ENCODE measurements around the gene C10orf90. TPM values are rescaled to one million over a fixed set of nuclear protein-coding genes. Genes with fewer than 3 reads are reported as not detected.

C10orf90 gene
- total and polyA plus RNA-seq, 4 donors = 0.05 to 0.25 TPM; not detected in 2

GRCh38 chr10:126592901-126593300 is 77.6 kb downstream of the C10orf90 start:
- Histone ChIP-seq H3K27me3 (ENCODE audit: control insufficient read depth in 4 of 4, insufficient read depth in 4 of 4, low read length in 3 of 4) (no peaks in the 10 kb centered on the region), H3K9ac (ENCODE audit: low read depth in 1 of 2, low read length in 2 of 2) (no peak overlapping the region), H3K4me1 (ENCODE audit: control insufficient read depth in 4 of 4, insufficient read depth in 4 of 4, low read length in 3 of 4) (no peaks in the 10 kb centered on the region), H3K27ac (ENCODE audit: low read depth in 1 of 2, low read length in 2 of 2) (no peak overlapping the region), H3K9me3 (ENCODE audit: control insufficient read depth in 4 of 4, low read length in 3 of 4) (no peaks in the 10 kb centered on the region), H3K36me3 (ENCODE audit: control insufficient read depth in 4 of 4, insufficient read depth in 3 of 4, low read depth in 1 of 4, low read length in 3 of 4) (no peaks in the 10 kb centered on the region), H3K4me3 (ENCODE audit: low read depth in 1 of 3, low read length in 3 of 3) (no peak overlapping the region)
- no peak for TF ChIP-seq FOXA2 (IDR thresholded peaks at IDR 0.05)
- TF ChIP-seq FOXA1 (IDR thresholded peaks at IDR 0.05) = no peak
- TF ChIP-seq SP1 (IDR thresholded peaks at IDR 0.05) = no peak
- no peak for TF ChIP-seq RAD21 (IDR thresholded peaks at IDR 0.05)
- TF ChIP-seq ATF3 (IDR thresholded peaks at IDR 0.05) = no peak
- TF ChIP-seq JUND (IDR thresholded peaks at IDR 0.05) = no peak
- TF ChIP-seq REST (IDR thresholded peaks at IDR 0.05) = no peak
- no peak for TF ChIP-seq MAX (IDR thresholded peaks at IDR 0.05)
- no peak for TF ChIP-seq YY1 (IDR thresholded peaks at IDR 0.05)
- TF ChIP-seq ZBTB33 (IDR thresholded peaks at IDR 0.05) = no peak
- TF ChIP-seq EGR1 (IDR thresholded peaks at IDR 0.05; ENCODE audit: low read depth in 2 of 2) = no peak
- no peak for TF ChIP-seq HNF4A (conservative IDR thresholded peaks at IDR 0.05)
- no peak for TF ChIP-seq TAF1 (conservative IDR thresholded peaks at IDR 0.05)
- TF ChIP-seq HNF4G (IDR thresholded peaks at IDR 0.05) = no peak
- TF ChIP-seq GABPA (IDR thresholded peaks at IDR 0.05 in 1 of 2, conservative IDR thresholded peaks at IDR 0.05 in 1 of 2) = no peak
- no peak for TF ChIP-seq CTCF (IDR thresholded peaks at IDR 0.05; ENCODE audit: low read depth, low read length, missing input control)
- no peak for TF ChIP-seq NR2F2 (IDR thresholded peaks at IDR 0.05)
- whole genome bisulfite sequencing = 87% methylated on average over 3 of the region's 3 CpGs
- DNase-seq (ENCODE audit: low spot score) = no peak

GRCh38 chr10:126588024-126588423 is 82.5 kb downstream of the C10orf90 start:
- Histone ChIP-seq H3K4me1 (ENCODE audit: control insufficient read depth in 4 of 4, insufficient read depth in 4 of 4, low read length in 3 of 4) (no peaks in the 10 kb centered on the region), H3K27ac (ENCODE audit: low read depth in 1 of 2, low read length in 2 of 2) (no peak overlapping the region), H3K36me3 (ENCODE audit: control insufficient read depth in 4 of 4, insufficient read depth in 3 of 4, low read depth in 1 of 4, low read length in 3 of 4) (no peaks in the 10 kb centered on the region), H3K27me3 (ENCODE audit: control insufficient read depth in 4 of 4, insufficient read depth in 4 of 4, low read length in 3 of 4) (peaks cover 0 to 4% (median 0%) of the 10 kb centered on the region in 4 donors), H3K9ac (ENCODE audit: low read depth in 1 of 2, low read length in 2 of 2) (no peak overlapping the region), H3K4me3 (ENCODE audit: low read depth in 1 of 3, low read length in 3 of 3) (no peak overlapping the region), H3K9me3 (ENCODE audit: control insufficient read depth in 4 of 4, low read length in 3 of 4) (no peaks in the 10 kb centered on the region)
- WGBS = 88% methylated on average over 4 of the region's 4 CpGs
- DNase-seq (ENCODE audit: low spot score) = no peak
- TF ChIP-seq ZBTB33 (IDR thresholded peaks at IDR 0.05) (no peak), ATF3 (IDR thresholded peaks at IDR 0.05) (no peak), SP1 (IDR thresholded peaks at IDR 0.05) (no peak), HNF4G (IDR thresholded peaks at IDR 0.05) (no peak), JUND (IDR thresholded peaks at IDR 0.05) (no peak), TAF1 (conservative IDR thresholded peaks at IDR 0.05) (no peak), REST (IDR thresholded peaks at IDR 0.05) (no peak), MAX (IDR thresholded peaks at IDR 0.05) (no peak), RAD21 (IDR thresholded peaks at IDR 0.05) (no peak), GABPA (IDR thresholded peaks at IDR 0.05 in 1 of 2, conservative IDR thresholded peaks at IDR 0.05 in 1 of 2) (no peak), HNF4A (conservative IDR thresholded peaks at IDR 0.05) (no peak), FOXA2 (IDR thresholded peaks at IDR 0.05) (no peak)

Data from liver (tissue), 9 donors.